Measurements from ENCODE around the gene FBXL13. TPM values are rescaled to one million over a fixed set of nuclear protein-coding genes. Genes with fewer than 3 reads are reported as not detected.

The FBXL13 gene
- total RNA-seq, 1 donor = 2.2 TPM

- peaks cover 41% of the 10 kb centered on the region for H3K4me1 ChIP-seq (ENCODE audit: insufficient read depth, low read length)
- H3K27ac ChIP-seq (ENCODE audit: low read depth, low read length) = peak overlapping the region; percentile 75
These were observed 81.5 kb downstream of the FBXL13 start for GRCh38 chr7:102992938-102993717.

GRCh38 chr7:102992509-102992937, 82.1 kb downstream of the FBXL13 start:
- Histone ChIP-seq H3K27ac (ENCODE audit: low read depth, low read length) (peak overlapping the region; percentile 75), H3K4me1 (ENCODE audit: insufficient read depth, low read length) (peaks cover 41% of the 10 kb centered on the region), H3K4me2 (ENCODE audit: insufficient read depth, low read length) (peak overlapping the region; percentile 13), H3K27me3 (ENCODE audit: insufficient read depth, low read length) (no peaks in the 10 kb centered on the region), H2AFZ (ENCODE audit: low read length) (no peak overlapping the region), H3K36me3 (ENCODE audit: insufficient read depth, low read length) (no peaks in the 10 kb centered on the region), H3K79me2 (ENCODE audit: insufficient read depth, low read length) (no peaks in the 10 kb centered on the region), H3K9me3 (ENCODE audit: low read depth, low read length) (no peaks in the 10 kb centered on the region), H3K4me3 (ENCODE audit: insufficient read depth, low read length) (no peak overlapping the region), H4K20me1 (ENCODE audit: insufficient read depth, low read length) (no peaks in the 10 kb centered on the region)
- TF ChIP-seq CTCF (IDR thresholded peaks at IDR 0.05; ENCODE audit: extremely low read depth, low read depth, low read length) = no peak
- no peak for DNase-seq (ENCODE audit: insufficient read length, low spot score, missing footprints)

More at GRCh38 chr7:102992938-102993717, 81.5 kb downstream of the FBXL13 start:
- Histone ChIP-seq H3K36me3 (ENCODE audit: insufficient read depth, low read length) (no peaks in the 10 kb centered on the region), H3K4me3 (ENCODE audit: insufficient read depth, low read length) (no peak overlapping the region), H2AFZ (ENCODE audit: low read length) (no peak overlapping the region), H3K79me2 (ENCODE audit: insufficient read depth, low read length) (no peaks in the 10 kb centered on the region), H3K4me2 (ENCODE audit: insufficient read depth, low read length) (peak overlapping the region; percentile 23), H3K27me3 (ENCODE audit: insufficient read depth, low read length) (no peaks in the 10 kb centered on the region), H3K9me3 (ENCODE audit: low read depth, low read length) (no peaks in the 10 kb centered on the region), H4K20me1 (ENCODE audit: insufficient read depth, low read length) (no peaks in the 10 kb centered on the region)
- TF ChIP-seq CTCF (IDR thresholded peaks at IDR 0.05; ENCODE audit: extremely low read depth, low read depth, low read length) = no peak
- peak; percentile 81 for DNase-seq (ENCODE audit: insufficient read length, low spot score, missing footprints)

- Histone ChIP-seq H3K79me2 (ENCODE audit: insufficient read depth, low read length) (no peaks in the 10 kb centered on the region), H3K9me3 (ENCODE audit: low read depth, low read length) (no peaks in the 10 kb centered on the region), H4K20me1 (ENCODE audit: insufficient read depth, low read length) (no peaks in the 10 kb centered on the region), H3K27me3 (ENCODE audit: insufficient read depth, low read length) (no peaks in the 10 kb centered on the region), H3K36me3 (ENCODE audit: insufficient read depth, low read length) (no peaks in the 10 kb centered on the region), H3K27ac (ENCODE audit: low read depth, low read length) (peak overlapping the region; percentile 75), H3K4me2 (ENCODE audit: insufficient read depth, low read length) (peak overlapping the region; percentile 14), H3K4me1 (ENCODE audit: insufficient read depth, low read length) (peaks cover 41% of the 10 kb centered on the region), H2AFZ (ENCODE audit: low read length) (no peak overlapping the region), H3K4me3 (ENCODE audit: insufficient read depth, low read length) (no peak overlapping the region)
- peak; percentile 88 for DNase-seq (ENCODE audit: insufficient read length, low spot score, missing footprints)
- TF ChIP-seq CTCF (IDR thresholded peaks at IDR 0.05; ENCODE audit: extremely low read depth, low read depth, low read length) = no peak
These were observed 82.9 kb downstream of the FBXL13 start for GRCh38 chr7:102991540-102992214.

GRCh38 chr7:102991077-102991539, 83.5 kb downstream of the FBXL13 start:
- Histone ChIP-seq H3K9me3 (ENCODE audit: low read depth, low read length) (no peaks in the 10 kb centered on the region), H3K27me3 (ENCODE audit: insufficient read depth, low read length) (no peaks in the 10 kb centered on the region), H3K36me3 (ENCODE audit: insufficient read depth, low read length) (no peaks in the 10 kb centered on the region), H3K4me3 (ENCODE audit: insufficient read depth, low read length) (no peak overlapping the region), H3K4me2 (ENCODE audit: insufficient read depth, low read length) (peak overlapping the region; percentile 14), H3K4me1 (ENCODE audit: insufficient read depth, low read length) (peaks cover 41% of the 10 kb centered on the region), H2AFZ (ENCODE audit: low read length) (no peak overlapping the region), H3K79me2 (ENCODE audit: insufficient read depth, low read length) (no peaks in the 10 kb centered on the region), H3K27ac (ENCODE audit: low read depth, low read length) (peak overlapping the region; percentile 75), H4K20me1 (ENCODE audit: insufficient read depth, low read length) (no peaks in the 10 kb centered on the region)
- no peak for TF ChIP-seq CTCF (IDR thresholded peaks at IDR 0.05; ENCODE audit: extremely low read depth, low read depth, low read length)
- DNase-seq (ENCODE audit: insufficient read length, low spot score, missing footprints) = no peak

Measured in osteoblast (primary cell).